GM19397 (cell line): ENCODE results near the gene CELSR1.

Source experiments
- ATAC-seq: cut with Tn5 transposase; IDR thresholded peaks from one replicate; pipeline ENCODE4 v1.9.1; 2021; ENCODE audit warnings: mild to moderate bottlenecking, moderate library complexity; ENCODE audit not compliant: unreplicated experiment

The CELSR1 gene

GRCh38 chr22:46537225-46537945, at the start of gene CELSR1:
CELSR1 (minus strand) TSS chr22:46537620; CDS start chr22:46537170, 450 bp downstream.
- no peak for ATAC-seq

DNA sequence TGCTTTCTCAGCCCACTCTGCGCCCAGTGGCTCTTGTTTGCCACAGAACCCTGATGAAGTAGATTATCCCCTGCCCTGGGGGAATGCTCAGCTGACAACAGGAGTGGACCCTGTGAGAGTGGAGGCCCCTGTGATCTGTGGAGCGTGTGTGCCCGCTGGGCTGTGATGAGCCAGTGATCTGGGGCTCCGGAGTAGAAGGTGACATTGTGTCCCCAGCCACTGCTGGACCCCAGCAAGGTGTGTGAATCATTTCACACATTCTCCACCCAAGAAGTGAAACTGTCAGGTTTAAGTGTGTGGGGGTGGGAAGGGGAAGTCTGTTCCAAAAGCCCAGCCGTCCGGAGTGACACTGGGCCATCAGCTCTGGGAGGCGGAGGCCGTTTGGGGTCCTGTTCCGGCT, 49.6 kb upstream of the CELSR1 start:
- peak; percentile 29 for ATAC-seq

- no peak for ATAC-seq
These were observed 49.2 kb upstream of the CELSR1 start for GRCh38 chr22:46586531-46587011.

GRCh38 chr22:46586123-46586519, 48.7 kb upstream of the CELSR1 start:
- no peak for ATAC-seq

DNA sequence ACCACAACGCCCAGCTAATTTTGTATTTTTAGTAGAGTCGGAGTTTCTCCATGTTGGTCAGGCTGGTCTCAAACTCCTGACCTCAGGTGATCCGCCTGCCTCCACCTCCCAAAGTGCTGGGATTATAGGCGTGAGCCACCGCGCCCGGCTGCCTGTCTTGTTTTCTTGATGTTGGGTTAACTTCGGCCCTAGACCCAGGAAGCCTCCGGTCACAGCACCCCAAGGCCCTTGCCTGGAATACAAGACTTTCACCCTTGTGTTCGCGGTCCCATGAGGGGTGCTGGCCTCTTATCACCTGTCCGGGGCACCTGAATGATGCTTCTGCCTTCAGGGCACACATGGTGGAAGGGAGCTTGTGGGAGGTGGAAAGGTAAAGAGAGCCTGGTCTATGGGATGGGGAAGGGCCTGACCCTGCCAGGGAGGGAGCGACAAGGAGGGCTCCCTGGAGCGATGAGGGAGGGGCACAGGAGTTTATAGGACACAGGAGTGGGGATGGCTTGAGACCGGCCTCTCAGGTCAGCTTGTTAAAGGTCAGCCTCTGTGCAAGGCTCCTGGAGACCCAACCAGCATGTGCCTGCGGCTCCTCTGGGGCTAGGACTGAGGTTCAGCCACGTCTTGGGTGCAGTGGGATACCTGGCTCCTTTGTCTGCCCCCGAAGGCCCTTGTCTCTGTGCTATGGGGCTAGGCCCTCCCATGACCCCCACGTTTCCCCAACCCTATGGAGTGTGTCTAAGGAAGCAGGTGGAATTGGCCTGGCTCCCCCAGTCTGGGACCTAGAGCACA, 48.1 kb upstream of the CELSR1 start:
- ATAC-seq = no peak

DNA sequence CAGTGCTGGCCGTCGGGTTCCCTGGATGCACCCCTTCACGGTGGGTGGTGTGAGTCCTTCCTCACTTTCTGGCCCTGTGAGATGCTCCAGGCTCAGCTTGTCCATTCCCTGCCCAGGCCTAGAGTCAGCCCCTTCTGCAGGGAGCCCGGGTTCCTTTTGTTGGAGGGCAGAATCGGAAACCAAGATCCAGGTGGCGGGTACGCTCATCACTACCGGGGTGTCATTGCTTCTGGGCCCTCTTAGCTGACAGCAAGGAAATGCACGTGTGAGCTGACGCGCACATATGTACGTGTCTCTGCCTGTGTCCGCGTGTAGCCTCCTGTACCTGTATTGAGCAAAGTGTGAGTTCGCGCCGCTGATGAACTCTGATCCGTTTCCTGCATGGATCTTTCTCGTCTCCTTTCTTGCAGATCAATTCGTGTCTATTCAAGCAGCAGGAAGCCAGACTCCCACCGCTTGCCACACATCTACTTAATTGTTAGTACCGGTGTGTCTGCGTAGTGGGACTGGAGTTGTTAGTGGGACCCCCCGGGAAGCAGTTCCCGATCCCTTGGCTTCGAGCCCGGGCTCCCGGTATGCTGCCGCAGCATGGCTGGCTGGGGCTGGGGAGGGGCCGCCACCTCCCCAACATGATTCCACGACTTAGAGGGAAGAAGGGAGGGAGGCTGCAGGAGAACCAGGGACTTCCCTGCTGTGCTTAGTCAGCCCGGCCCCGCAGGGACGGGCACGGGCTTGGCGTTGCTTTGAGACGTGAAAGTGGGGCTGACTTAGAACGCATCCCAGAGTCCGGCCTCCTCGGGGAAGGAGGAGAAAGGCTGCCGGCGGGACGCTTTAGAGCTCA, 46.9 kb upstream of the CELSR1 start:
- ATAC-seq = no peak

DNA sequence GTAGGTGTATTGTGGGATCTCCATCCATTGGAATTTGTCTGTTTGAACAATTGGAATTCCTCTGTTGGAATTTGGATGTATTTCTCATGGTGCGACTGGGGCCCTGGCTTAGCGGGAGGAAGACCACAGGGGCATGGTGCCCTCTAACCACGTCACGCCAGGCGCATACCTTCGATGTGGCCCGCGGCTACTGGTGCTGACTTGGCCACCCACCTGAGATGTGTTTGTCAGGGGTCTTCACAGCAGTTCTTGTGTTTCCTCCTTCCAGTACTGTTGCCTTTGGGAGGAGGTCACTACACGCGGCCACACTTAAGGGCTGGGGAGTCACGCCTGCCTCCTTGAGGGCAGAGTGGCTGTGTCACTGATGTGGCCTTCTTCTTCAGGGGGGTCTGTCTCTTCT, 46.2 kb upstream of the CELSR1 start:
- no peak for ATAC-seq

- no peak for ATAC-seq
These were observed 45.0 kb upstream of the CELSR1 start for GRCh38 chr22:46582281-46582933.

DNA sequence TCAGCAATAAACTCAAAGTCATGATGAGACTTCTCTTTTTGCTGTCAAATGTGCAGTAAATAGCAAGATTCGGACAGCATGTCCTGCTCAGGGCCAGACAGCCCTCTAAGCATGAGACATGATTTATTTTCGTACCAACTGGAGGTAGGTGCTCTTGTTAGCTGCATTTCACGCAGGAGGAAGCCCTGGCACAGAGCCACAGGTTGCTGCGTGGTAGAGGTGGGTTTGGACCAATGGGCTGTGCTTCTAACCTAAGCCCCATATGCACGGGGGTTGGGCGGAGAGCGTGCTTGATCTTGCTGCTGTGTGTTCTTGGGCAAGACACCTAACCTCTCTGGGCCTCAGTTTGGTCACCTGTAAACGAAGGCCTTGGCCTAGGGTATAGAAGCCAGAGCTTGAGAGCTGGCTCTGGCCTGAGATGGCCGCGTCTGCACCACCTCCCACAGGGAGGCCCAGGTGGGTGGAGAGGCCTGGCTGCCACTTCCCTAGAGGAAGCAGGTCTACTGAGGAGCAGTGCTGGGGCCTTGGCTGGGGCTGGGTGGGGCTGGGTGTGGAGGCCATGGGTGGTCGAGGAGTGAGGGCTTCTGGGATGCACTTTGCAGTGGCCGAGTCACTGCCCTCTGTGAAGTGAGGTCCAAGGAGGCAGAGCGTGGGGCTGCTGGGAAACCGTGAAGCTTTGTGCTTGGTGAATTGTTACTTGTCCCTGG, 44.3 kb upstream of the CELSR1 start:
- no peak for ATAC-seq

DNA sequence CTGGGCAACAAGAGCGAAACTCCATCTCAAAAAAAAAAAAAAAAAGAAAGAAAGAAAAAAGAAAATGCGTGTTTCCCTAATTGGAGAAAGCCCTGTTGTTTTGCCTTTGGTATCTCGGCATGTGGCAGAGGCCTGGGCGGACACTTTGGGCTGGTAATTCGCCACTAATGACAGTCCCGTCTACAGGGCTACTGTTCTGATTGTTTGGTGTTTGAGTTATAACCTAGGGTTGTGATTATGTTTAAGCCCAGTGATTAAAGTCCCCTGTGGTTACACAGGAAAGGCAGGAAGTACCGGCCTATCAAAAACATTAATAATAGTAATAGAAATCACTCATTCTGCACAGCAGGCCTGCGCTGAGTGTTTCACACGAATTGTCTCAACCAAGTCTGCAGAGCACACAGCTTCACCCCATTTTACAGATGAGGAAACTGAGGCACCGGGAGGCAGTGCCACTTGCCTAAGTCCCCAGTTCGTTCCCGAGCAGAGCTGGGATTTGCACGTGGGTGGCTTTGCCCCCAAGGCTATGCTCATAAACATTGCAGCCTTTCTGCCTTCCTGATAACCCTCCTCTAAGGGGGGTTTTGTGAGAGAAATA, 43.6 kb upstream of the CELSR1 start:
- no peak for ATAC-seq

DNA sequence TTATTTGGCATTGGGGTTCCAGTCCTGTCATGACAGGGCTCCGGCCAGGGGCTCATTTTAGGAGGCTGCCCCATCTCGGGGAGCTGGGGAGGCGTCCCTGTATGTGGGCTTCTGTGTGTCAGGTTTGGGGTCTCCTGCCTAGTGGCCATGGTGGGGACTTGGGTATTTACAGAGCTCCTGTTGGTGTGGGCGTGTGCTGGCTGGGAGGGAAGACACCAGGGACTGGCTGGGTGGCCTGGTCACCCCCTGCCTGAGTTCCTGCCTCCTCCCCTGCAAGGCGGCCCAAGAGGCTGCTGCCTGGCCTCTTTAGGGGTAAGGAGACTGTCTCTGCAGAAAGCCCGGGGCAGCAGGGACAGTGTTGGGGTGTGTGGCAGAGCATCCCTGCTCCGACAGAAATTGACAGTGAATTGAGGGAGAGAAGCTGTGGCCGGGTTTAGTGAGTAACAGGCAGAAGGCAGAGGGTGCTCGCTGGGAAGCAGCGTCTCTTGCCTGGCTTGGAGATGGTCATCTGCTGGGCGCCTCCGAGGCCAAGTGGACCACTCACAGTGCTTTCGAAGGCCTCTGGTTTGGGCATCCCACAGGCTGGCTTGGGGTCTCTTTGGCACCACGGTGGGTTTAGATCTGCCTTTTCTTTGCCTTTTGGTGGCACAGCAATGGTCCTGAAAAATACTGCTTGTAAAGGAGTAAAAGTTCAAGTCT, 42.5 kb upstream of the CELSR1 start:
- ATAC-seq = no peak

- ATAC-seq = no peak
These were observed 41.6 kb upstream of the CELSR1 start for GRCh38 chr22:46578824-46579561.

- no peak for ATAC-seq
These were observed 40.9 kb upstream of the CELSR1 start for GRCh38 chr22:46578251-46578823.

DNA sequence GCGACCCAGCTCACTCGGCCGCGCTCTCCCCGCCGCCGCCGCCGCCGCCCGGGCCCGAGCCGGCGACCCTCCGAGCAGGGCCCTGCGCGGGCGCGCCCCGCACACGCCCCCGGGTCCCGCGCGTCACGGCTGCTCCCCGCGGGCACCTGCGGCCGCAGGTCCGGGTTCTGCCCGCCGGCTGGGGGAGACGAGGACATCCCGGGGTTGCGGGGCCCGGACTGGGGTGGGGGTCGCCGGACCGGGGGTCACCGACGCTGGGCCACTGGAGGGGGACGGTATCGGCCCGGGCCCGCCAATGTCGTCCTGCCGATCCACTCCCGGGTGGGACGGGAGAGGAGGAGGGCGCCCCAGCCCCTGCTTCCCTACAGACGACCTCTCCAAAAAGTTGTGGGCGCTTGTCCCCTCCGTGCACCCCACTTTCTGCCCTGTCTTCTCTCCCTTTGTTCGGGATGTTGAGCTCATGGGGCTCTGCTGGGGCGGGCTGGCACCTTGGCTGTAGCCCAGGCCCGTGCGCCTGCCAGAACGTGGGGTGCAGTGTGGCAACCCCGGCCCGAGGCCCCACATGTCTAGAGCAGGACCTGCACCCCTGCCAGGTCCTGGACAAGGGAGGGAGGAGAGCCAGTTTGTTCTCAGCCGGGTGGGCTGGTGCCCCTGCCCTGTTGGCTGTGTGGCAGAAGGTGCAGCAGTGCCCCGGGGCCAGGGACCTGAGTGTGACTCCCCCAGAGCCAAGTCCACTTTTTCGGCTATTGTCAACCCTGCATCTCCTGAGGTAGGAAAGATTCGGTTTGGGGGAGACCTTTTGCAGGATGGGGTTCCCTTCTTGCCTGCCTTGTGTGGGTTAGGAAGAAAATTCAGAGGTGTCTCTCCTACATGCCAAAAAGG, 40.2 kb upstream of the CELSR1 start:
- ATAC-seq = no peak

GRCh38 chr22:46576556-46577367, 39.3 kb upstream of the CELSR1 start:
- no peak for ATAC-seq

DNA sequence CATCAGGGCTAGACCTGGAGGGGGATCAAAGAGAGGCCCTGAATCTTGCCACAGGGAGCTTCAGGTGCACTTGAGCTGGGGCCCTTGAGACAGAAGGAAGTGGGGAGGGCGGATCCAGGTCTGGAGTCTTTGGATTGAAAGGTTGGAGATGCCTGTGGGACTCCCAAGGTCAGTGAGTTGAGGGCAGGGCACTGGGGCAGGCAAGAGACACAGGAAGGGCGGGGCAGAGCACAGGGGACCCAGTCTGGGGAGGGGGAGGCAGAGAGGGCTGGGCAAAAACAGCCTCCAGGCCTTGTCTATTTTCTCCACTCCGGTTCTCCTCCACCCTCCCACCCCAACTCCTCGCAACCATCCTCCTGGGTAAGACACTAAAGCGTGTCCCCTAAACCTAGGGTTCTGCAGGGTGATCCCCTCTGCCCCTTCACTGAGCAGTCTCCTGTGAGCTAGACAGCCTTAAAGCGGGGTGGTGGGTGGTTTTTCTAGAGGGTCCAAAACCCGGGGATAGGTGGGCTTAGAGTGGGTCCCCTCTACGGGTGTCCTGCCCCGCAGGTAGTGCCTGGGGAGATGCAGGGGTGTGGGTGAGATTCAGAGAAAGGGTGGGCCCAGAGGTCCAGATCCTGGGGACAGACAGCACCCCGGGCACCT, 38.6 kb upstream of the CELSR1 start:
- ATAC-seq = no peak
